Activated CD4-positive, alpha-beta T cell treated with anti-CD3 and anti-CD28 coated beads, Interleukin-2, amount 10 ng/mL, durations not matched to agents 24 days and 14 days (primary cell): ENCODE measurements around the gene TUNAR. TPM values are rescaled to one million over a fixed set of nuclear protein-coding genes. Genes with fewer than 3 reads are reported as not detected.
"Not testable (repeated sequence)": the region's sequence is repeated elsewhere in the genome, so short reads cannot be mapped to it uniquely, and the experiment has no call there.

Experiments
- DNase-seq: peaks from one replicate; pipeline ENCODE4 v3.0.0; 2022
- H3K27ac Mint-ChIP-seq: one replicate; pipeline ENCODE4 v1.8.0; 2022; ENCODE audit warnings: mild to moderate bottlenecking, mixed read lengths
- H3K27me3 Mint-ChIP-seq: one replicate; pipeline ENCODE4 v1.8.0; 2022; ENCODE audit warnings: mixed read lengths
- H3K36me3 Mint-ChIP-seq: one replicate; pipeline ENCODE4 v1.8.0; 2022; ENCODE audit warnings: low read depth, mild to moderate bottlenecking, mixed read lengths
- H3K4me1 Mint-ChIP-seq: one replicate; pipeline ENCODE4 v1.8.0; 2021; ENCODE audit warnings: mixed read lengths
- H3K4me3 Mint-ChIP-seq: one replicate; pipeline ENCODE4 v1.8.0; 2022; ENCODE audit warnings: mild to moderate bottlenecking, moderate library complexity, mixed read lengths
- H3K9me3 Mint-ChIP-seq: one replicate; pipeline ENCODE4 v1.8.0; 2021; ENCODE audit warnings: mixed read lengths
- intact Hi-C: fragments of 100-400 bp; cut with micrococcal nuclease; formaldehyde crosslinking; loops from one replicate; pipeline ENCODE4 v1.15.1; 2023
- total RNA-seq: library from RNA; stranded (reverse); gene quantifications from 2 replicates; pipeline ENCODE4 v1.2.3, GENCODE V29; 2022

TUNAR gene
- total RNA-seq, 1 donor from 2014 or later, result not detected

DNA sequence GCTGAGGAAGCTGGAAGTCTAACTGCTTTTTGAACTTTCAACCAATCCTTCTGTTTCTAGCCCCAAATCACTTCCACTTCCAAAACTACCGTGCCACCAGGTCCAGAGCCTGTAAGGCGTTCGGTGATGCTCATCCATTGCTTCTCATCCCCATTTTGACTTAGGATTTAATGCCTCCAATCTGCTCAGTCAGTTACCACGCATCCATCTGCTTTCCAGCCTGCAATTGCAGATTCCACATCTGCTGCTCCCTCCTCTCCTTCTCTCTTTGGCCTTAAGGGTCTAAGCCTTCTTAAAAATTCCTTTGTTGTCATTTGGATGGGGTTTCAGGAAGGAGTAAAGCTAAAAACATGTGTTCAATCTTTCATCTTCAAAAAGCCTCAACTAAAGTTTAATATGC is 74.7 kb downstream of the TUNAR start:
- no peak overlapping the region for H3K27ac Mint-ChIP-seq
- no peak for DNase-seq
- H3K9me3 Mint-ChIP-seq, result no peaks in the 10 kb centered on the region
- no peaks in the 10 kb centered on the region for H3K4me1 Mint-ChIP-seq
- peaks cover 6% of the 10 kb centered on the region for H3K27me3 Mint-ChIP-seq
- no peak overlapping the region for H3K4me3 Mint-ChIP-seq
- intact Hi-C loops, result no loop called here
- H3K36me3 Mint-ChIP-seq, result no peaks in the 10 kb centered on the region

DNA sequence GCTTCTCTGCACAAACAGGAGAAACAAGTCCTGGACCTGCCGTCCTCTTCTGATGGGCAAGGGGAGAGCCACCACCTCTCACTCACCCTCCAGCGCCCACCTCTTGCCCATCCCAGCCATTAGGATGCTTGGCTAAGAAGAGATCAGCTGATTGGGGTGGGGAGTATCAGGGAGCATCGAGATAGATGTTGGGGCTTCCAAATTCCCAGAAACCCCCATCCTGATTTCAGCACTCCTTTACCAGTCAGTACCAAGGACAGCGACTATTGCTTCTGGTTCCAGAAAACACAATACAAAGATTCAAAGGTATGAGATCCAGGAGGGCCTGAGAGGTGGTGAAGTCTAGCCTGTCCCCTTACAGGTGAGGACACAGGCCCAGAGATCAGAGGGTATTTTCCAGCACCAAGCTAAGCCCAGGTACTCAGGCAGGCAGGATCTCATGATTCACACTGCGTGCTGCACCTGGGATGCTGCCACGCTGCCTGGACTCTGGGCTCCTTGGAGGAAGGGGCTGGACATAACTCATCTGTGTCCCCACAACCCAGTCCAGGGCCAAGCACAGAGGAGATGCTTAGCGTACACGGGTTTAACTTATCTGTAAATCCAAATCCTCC is 76.6 kb downstream of the TUNAR start:
- Mint-ChIP-seq H3K27ac (no peak overlapping the region), H3K36me3 (no peaks in the 10 kb centered on the region), H3K9me3 (no peaks in the 10 kb centered on the region), H3K4me1 (no peaks in the 10 kb centered on the region), H3K4me3 (no peak overlapping the region), H3K27me3 (peaks cover 4% of the 10 kb centered on the region)
- intact Hi-C loops, result no loop called here
- no peak for DNase-seq

DNA sequence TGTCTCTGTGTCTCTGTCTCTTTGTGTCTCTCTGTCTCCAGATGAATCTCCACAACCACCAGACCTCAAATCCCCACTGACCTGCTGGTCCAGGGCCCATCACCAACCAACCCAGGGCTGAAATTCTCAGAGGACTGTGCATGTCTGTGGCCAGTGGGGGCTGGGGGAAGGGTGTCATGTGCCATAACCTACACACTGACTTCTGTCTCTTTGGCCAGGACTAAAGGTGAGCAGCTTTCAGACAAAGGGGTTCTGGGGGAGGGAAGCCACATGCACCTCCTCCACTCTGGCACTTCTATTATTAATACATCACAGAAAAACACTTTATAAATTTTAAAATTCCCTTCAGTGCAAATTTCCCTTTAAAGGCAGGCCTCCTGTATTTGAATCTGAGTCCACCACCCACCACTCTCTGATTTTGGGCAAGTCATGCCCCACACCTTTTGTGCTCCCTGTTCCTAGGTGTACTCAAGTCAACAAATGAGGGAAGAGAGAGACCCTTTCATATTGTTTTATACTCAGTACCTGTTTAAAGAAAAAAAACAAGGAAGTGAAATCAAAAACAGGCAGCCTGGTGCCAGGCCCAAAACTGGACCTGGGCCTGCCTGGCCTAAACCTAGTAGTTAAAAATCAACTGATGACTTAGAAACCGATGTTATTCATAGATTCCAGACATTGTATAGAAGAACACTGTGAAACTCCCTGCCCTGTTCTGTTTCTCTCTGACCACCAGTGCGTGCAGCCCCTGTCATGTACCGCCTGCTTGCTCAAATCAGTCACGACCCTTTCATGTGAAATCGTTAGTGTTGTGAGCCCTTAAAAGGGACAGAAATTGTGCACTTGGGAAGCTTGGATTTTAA is 80.2 kb downstream of the TUNAR start:
- DNase-seq, result no peak
- Mint-ChIP-seq H3K27ac (no peak overlapping the region), H3K27me3 (no peaks in the 10 kb centered on the region), H3K36me3 (no peaks in the 10 kb centered on the region), H3K4me1 (no peaks in the 10 kb centered on the region), H3K4me3 (no peak overlapping the region), H3K9me3 (peaks cover 4% of the 10 kb centered on the region)
- intact Hi-C loops, result no loop called here

DNA sequence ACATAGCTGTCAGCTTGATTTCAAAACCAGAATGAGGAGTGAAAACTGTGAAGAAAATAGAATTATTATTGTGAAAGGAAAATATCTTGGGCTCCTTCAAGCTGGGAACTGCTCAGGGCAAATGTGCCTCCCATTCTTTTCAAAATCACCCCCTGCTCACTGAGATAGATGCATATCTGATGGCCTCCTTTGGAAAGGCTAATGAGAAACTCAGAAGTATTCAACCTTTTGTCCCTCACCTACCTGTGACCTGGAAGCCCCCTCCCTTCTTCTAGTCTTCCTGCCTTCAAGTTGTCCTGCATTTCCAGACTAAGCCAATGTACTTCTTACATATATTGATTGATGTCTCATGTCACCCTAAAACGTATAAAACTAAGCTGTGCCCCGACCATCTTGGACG is 81.5 kb downstream of the TUNAR start:
- no peaks in the 10 kb centered on the region for H3K4me1 Mint-ChIP-seq
- H3K27ac Mint-ChIP-seq, result no peak overlapping the region
- peaks cover 4% of the 10 kb centered on the region for H3K9me3 Mint-ChIP-seq
- no peak for DNase-seq
- H3K4me3 Mint-ChIP-seq, result no peak overlapping the region
- no peaks in the 10 kb centered on the region for H3K36me3 Mint-ChIP-seq
- intact Hi-C loops, result no loop called here
- no peaks in the 10 kb centered on the region for H3K27me3 Mint-ChIP-seq

- Mint-ChIP-seq H3K27me3 (no peaks in the 10 kb centered on the region), H3K4me3 (no peak overlapping the region), H3K27ac (no peak overlapping the region), H3K4me1 (no peaks in the 10 kb centered on the region), H3K36me3 (no peaks in the 10 kb centered on the region), H3K9me3 (peaks cover 4% of the 10 kb centered on the region)
- intact Hi-C loops, result no loop called here
- no peak for DNase-seq
These were observed 82.7 kb downstream of the TUNAR start for GRCh38 chr14:95959317-95959716.

DNA sequence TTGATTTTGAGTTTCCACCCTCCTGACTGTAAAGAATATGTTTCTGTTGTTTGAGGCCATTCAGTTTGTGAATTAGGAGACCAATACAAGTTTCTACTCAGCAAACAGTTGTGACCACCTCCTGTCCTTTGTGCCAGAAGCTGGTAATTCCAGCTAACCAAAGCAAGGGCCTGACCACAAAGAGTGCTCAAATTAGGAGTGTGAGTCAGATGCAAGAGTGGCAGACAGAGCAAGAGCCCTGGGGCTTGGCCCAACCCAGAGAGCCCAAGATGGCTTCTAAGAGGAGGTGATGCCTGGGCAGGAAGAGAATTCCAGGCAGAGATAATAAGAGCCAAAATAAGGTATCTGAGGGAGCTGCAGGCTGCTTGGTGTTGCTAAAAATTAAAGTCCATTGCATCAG is 84.8 kb downstream of the TUNAR start:
- intact Hi-C loops, result no loop called here
- DNase-seq, result no peak
- peaks cover 4% of the 10 kb centered on the region for H3K9me3 Mint-ChIP-seq
- no peak overlapping the region for H3K27ac Mint-ChIP-seq
- H3K36me3 Mint-ChIP-seq, result no peaks in the 10 kb centered on the region
- no peak overlapping the region for H3K4me3 Mint-ChIP-seq
- no peaks in the 10 kb centered on the region for H3K27me3 Mint-ChIP-seq
- H3K4me1 Mint-ChIP-seq, result no peaks in the 10 kb centered on the region

DNA sequence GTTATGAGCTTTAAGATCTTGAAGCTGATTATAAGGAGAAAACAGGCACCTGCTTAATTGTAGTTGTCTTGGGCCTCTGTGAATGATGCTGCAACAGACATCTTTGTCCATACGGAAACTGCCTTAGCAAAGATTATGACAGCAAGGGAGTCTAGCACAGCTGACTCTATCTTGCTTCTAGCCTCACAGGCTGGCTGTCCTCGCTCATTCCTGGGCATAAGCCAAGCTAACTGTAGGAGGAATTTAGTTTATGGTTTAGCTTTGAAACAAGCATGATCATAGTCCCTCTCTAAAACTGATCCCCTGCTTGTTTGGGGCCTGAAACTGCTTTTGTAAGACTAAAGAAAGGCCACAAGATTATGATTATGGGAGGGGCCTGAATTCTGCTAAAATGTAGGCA is 88.3 kb downstream of the TUNAR start:
- no peaks in the 10 kb centered on the region for H3K4me1 Mint-ChIP-seq
- H3K9me3 Mint-ChIP-seq, result peaks cover 4% of the 10 kb centered on the region
- DNase-seq, result no peak
- H3K27me3 Mint-ChIP-seq, result no peaks in the 10 kb centered on the region
- H3K36me3 Mint-ChIP-seq, result no peaks in the 10 kb centered on the region
- no peak overlapping the region for H3K27ac Mint-ChIP-seq
- intact Hi-C loops, result no loop called here
- no peak overlapping the region for H3K4me3 Mint-ChIP-seq

- DNase-seq, H3K27me3 Mint-ChIP-seq, H3K9me3 Mint-ChIP-seq, H3K27ac Mint-ChIP-seq, H3K4me1 Mint-ChIP-seq, intact Hi-C loops, H3K36me3 Mint-ChIP-seq, H3K4me3 Mint-ChIP-seq: not testable (repeated sequence)
These were observed 91.4 kb downstream of the TUNAR start for GRCh38 chr14:95968048-95968447.

Other genes with a start within 250 kb of the TUNAR start
- not detected in 2 replicates for gene TCL1B, start 190.4 kb upstream of the TUNAR start, total RNA-seq
- not detected in 2 replicates for gene TCL1A, start 162.7 kb upstream of the TUNAR start, total RNA-seq
- 0.36 and 0.47 TPM in 2 replicates for gene C14orf132, start 162.5 kb downstream of the TUNAR start, total RNA-seq